ENCODE results near the gene CHAT. TPM values are rescaled to one million over a fixed set of nuclear protein-coding genes. Genes with fewer than 3 reads are reported as not detected.

Gene CHAT
- total RNA-seq, 1 donor from 2014 or later: not detected

DNA sequence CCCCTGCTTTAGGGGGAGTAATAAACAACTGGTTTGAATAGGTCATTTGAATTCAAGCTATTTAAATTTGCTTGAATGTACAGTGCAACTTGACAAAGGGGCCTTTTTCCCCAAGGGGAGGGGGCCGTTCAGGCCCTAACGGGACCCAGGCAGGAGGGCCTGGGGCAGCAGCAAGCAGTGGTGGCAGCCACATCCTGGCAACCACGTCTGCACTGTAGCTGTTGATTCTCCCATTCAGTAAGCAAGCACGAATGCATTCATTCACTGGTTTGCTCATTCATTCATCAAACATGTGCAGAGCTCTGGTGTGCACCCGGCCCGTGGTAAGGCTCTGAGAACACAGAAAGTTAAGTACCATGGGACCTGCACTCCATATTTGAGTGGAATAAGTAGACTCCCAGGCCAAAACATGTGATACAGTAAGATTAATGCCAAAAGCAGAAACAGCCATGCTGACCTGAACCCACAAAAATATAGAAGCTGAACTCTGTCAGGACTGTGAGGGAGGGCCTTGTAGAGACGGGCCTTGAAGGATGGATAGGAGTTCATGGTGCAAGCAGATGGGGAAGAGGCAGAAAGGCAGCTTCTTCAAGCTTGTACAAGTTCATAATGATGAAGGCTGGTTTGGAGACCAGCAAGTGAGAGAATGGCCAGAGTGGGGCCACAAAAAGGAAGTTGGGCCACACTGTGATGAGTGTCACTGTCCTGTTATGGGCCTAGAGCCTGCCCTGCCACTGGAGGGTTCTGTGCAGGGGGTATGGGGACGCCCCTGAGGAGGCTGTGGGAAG is 36.3 kb downstream of the CHAT start:
- DNase-seq (ENCODE audit: low spot score in 2 of 2): no peak

DNA sequence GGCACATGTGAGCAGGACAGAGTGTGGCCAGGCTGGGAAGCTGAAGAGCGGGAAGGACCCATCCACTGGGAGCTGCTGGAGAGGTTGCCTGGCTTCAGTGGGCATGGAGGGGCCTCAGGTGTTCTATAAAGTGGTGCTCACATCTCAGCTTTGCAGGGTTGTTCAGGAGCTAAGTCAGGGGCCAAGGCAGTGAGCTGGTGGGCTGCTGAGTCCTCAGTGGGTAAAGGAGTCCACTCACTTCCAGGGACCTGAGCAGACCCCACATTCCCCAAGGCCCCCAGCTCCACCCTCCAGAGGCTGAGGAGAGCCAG is 36.8 kb downstream of the CHAT start:
- FAIRE-seq: no peak

More for the DNA sequence above, 36.3 kb downstream of the CHAT start:
- FAIRE-seq: no peak

DNA sequence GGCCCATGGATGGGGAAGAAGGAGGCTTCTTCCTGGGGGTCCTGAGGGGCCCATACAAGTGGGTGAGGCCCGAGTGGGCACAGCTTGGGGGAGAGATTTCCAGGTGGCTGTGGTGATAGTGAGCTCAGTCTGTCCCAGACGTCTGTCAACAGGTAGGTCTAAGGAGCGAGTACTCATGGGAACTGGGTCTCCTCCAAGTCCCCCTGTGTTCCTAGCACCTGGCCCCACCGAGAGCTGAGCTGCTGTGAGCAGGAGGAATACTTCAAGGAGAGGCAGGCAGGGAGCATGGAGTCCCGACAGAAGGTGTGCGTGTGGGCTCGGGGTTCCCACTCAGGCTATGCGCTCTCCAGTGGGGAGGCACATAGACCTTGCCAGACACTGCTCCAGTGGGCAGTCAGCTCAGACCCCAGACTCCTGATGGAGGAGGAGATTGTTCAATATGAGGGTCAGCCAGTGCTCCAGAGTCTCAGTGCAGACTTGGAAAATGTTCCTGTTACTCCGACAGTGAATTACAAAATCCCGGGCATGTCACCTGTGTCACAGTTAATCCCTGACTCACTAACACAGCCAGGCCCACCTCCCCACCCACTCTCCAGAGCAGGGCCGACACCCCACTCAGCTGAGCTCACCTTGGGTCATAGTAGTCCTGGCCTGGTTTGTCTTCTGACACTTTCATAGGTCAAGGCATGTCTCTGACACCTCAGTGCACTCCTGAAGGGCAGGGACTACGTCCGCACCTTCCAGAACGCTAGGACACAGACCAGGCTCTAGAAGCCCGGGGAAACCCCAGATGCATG is 37.4 kb downstream of the CHAT start:
- FAIRE-seq: no peak
- DNase-seq (ENCODE audit: low spot score in 2 of 2): no peak

More for the DNA sequence above, 36.8 kb downstream of the CHAT start:
- DNase-seq (ENCODE audit: low spot score in 2 of 2): no peak

DNA sequence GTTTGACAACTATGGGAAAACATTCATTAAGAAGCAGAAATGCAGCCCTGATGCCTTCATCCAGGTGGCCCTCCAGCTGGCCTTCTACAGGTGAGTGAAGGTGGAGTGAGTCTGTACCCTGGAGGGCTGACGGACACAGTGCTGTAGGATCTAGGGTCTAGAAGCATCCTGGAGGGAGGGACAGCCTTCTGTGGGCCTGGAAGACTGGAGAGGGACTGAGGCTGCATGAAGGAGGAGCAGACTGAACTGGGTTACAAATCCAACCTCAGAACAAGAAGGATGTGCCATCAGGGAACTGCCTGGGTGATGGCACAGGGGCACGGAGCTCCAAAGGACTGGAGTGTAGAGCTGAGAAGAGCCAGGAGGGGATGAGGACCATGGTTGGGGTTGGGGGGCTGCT is 38.1 kb downstream of the CHAT start:
- FAIRE-seq: no peak
- no peak for DNase-seq (ENCODE audit: low spot score in 2 of 2)

DNA sequence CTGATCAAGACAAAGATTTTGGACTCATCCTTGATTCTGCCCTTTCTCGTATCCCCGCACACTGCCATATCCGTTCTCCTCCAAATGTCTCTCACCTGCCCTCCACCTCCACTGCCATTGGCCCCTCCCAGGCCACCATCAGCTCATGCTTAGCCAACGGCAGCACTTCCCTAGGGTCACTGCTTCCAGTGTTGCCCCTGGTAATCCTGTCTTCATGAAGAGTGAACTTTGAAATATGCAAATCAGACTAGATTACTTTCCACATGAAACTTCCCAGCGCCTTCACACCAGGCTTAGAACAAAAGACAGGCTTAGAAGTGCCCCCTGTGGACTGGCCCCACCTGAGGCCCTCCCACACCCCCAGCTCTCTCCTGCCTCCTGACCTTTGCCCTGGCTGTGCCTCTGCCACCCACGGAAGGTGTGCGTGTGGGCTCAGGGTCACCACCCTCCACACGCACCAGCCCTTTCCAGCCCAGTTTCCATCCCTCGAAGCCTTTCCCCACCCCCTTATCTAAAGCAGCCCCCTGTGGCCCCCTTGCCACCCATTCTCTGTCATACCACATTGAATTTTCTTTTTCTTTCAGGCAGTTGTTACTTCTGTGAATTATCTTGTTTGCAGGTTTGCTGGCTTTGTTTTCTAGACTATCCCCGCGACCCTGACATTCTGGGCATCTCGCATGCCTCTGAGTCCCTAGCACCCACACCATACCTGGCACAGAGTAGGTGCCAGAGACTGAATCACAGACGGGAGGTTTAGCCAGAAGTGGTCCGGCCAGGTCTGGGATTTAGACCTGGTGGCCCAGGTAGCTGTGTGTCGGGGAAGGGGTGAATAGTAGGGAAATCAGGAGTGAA is 38.8 kb downstream of the CHAT start:
- no peak for FAIRE-seq
- DNase-seq (ENCODE audit: low spot score in 2 of 2): no peak

DNA sequence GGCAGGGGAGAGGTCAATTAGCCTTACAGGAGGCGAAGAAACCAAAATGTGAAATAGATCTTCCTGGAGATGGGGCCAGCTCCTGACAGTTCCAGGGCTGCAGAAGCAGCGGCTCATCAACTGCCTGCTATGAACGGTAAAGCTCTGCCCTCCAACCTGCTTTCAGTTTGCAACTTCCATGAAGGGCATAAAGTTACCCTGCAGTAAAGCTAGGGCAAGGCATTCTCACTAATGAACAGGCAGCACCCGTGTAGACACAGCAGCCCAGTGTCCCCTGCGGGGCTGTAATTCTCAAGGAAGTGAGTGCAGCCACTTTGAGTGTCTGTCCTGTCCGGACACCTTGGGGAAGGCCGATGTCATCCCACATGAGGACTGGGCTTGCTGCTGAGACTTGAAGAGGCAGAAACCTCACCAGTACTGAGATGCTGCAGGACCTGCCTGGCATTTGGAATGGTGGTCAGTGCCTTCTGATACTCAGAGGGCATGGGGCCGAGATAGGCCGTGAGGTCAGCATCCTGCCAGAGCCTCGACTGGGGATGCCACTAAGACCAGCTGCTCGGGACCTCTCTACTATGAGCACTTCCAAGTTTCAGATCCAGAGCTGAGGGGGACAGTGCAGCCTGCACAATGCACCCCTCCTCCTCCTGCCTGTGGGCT is 39.6 kb downstream of the CHAT start:
- FAIRE-seq (no peak), DNase-seq (ENCODE audit: low spot score in 2 of 2) (no peak)

DNA sequence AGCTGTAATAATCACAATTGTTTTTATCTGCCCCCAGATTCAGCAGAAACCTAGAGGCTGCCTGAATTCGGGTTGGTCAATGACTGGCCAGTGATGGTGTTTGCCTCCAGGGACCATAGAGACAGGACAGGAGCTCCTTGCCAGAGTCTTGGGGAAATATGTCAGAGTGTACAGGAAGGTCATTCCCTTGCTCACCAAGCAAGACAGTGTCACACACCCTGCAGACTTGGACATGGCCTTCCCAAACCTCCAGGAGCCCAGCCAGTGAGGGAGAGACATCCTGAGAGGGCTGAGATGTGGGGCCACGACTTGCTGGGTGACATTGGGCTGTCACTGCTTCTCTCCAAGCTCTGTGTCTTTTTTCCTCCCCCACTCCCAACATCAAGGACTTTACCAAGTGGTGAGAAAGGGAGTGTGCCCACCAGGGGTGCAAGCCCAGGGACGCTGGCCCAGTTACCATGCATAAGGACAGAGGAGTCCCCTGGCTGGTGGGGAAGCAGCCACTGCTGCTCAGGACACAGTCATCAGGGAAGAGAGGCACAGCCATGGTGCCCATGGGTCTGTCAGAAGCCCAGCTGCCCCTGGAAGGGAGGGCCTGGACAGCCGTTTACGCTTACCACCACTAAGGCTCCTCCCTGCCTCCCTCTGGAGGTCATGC is 40.3 kb downstream of the CHAT start:
- FAIRE-seq: no peak
- DNase-seq (ENCODE audit: low spot score in 2 of 2): no peak

DNA sequence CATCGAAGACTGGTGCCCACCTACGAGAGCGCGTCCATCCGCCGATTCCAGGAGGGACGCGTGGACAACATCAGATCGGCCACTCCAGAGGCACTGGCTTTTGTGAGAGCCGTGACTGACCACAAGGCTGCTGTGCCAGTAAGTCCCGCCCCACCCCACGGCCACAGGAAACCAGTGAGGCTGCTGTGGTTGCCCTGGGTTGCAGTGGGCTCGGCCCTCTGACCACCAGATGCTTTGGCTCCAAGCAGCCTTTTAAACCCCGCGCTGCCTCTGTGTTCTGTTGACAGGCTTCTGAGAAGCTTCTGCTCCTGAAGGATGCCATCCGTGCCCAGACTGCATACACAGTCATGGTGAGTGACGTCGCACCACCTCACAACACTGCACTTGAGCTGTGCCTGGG is 41.3 kb downstream of the CHAT start:
- DNase-seq (ENCODE audit: low spot score in 2 of 2): no peak
- no peak for FAIRE-seq

DNA sequence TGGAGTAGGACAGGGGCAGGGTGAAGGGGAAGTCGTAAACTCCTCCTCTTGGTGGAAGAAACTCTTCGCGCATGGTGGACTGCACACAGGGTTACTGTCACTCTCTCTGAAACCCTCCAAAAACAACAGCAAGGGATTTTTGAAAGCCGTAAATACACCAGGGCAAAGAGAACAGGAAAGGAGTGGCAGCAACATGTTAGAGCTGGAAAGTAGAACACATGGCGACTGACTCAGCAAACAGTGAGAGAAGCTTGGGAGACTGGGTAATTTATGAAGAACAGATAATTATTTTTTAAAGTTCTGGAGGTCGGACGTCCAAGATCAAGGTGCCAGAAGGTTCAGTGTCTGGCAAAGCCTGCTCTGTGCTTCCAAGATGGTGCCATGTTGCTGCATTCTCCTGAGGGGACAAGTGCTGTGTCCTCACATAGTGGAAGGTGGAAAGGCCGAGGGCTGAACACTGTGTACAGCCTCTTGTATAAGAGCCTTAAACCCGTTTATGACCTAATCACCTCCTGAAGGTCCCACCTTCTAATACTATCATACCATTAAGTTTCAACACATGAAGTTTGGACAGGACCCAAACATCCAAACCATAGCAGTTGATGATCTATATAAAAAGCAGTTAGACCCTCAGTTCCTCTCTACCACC is 43.1 kb downstream of the CHAT start:
- no peak for DNase-seq (ENCODE audit: low spot score in 2 of 2)
- FAIRE-seq: no peak

DNA sequence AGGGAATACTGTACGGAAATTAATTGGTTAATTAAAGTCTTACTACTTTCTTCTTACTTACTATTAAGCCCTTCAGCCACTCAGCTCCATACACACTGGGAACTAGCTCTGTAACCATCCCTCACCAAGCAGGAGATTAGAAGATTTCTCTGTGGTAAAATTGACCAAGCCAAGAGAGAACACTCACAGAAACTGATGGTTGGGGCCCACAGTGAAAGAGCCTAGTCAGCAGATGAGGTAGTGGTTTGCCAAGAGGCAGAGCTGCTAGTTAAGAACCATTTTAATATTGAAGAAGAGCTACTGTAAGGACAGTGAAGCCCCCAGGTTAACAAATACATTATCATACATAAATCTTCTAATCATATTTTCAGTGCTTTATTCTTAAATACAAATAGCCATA is 43.8 kb downstream of the CHAT start:
- DNase-seq (ENCODE audit: low spot score in 2 of 2): no peak
- FAIRE-seq: no peak

DNA sequence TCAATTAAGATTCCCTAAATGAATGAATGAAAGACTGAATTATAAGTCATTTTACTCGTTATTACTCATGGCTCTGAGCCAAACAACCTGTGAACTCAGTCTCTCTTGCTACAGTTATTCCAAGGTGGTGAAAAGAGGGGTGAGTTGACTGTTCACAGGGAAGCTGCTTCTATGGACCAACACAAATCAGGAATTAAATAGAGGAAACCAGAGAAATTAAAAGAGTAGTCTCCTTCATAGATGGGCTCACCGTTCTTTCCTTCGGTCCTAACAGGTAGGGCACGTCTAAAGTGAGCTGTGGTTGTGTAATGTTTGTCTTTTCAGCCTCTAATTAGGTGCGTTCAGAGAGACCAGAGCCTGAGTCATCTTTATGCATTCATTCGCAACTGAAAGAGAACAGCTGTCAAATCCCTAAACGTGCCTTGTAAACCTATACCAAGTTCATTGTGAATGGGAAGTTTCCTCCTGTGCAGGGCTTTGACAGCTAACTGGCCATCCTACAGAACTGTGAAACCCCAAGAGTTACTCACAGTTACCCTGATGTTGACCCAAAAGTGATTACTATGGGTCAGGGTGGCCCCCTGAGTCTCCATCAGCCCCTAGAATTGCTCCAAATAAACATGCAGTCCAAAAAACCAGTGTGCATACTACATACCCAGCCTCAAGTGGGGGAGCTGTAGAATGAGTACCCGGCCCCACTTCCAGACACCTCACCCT is 47.5 kb downstream of the CHAT start:
- DNase-seq (ENCODE audit: low spot score in 2 of 2) (no peak), FAIRE-seq (no peak)

DNA sequence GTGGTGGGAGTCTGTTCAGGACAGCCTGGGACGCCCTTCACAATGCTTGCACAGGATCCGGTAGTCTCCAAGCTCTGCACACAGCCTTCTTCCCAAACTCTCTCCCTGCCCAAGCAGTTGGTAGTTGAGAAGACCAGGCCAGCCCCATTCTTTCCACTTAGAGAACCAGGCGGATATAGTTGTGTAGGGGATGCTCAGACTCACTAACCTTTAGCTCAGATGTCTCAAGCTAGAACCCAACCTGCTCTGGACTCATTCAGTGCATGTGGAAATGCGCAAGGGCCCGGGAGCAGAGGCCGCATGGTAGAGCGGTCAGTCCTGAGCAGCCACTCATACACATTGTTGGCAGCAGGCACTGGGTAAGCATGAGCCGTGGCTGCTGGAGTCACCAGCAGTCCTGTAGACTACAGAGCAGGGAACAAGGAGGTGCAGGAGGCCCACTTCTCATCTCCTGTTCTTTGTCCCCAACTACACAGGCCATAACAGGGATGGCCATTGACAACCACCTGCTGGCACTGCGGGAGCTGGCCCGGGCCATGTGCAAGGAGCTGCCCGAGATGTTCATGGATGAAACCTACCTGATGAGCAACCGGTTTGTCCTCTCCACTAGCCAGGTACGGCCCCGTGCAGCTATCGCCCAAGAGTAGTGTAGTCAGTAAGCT is 48.5 kb downstream of the CHAT start:
- FAIRE-seq (no peak), DNase-seq (ENCODE audit: low spot score in 2 of 2) (no peak)

DNA sequence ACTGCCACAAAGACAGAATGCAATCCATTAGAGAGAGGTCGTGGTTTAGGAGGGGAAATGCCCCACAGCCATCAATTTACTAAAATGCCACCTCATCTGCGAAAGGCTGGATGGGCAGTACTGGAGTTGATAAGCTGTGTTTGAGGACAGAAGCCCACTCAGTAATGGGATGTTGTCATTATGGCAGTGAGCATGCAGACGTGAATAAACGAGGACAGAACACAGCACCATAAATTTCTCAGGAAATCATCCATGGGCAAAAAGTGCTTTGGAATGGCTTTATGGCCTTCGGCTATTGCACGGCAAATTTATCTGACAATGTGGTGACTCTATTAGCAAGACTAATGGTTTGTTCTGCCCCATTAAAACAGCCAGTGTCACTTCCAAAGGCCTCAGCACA is 49.8 kb downstream of the CHAT start:
- DNase-seq (ENCODE audit: low spot score in 2 of 2): no peak

DNA sequence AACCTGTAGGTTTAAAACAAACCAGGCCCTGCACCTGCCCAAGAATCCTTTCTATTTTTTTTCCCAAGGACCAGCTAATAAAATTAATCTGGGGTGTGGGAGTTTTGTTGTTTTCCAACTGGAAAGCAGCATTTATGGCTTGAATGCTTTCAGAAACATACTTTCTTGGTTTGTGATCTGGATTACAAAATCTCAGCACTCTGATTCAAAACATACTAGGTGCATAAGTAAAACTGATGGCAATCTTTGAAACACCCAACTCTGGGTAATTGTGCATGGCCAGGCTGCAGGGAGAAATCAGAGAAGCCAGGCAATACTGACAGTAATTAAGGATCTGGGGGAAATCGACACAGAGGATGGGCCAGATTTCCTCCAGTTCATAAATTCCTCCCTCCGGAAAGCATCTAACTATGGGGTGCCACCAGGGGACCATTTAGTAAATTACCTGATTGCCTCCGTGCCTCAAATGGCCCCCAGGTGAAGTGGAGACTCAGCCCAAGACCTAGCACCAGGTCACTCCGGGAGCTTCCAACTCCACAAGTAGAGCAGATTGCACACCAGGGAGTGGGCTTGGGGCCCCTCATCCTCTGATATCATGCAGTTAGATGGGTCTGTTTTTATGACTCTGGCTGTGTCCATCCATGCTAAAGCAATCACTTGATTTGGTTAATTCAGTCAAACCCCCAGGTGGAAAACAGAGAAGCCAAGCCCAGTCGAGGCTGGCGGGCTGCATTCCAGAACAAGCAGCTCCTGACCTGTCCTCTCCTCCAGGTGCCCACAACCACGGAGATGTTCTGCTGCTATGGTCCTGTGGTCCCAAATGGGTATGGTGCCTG is 50.4 kb downstream of the CHAT start:
- FAIRE-seq: no peak
- no peak for DNase-seq (ENCODE audit: low spot score in 2 of 2)

More for the DNA sequence above, 49.8 kb downstream of the CHAT start:
- no peak for FAIRE-seq

DNA sequence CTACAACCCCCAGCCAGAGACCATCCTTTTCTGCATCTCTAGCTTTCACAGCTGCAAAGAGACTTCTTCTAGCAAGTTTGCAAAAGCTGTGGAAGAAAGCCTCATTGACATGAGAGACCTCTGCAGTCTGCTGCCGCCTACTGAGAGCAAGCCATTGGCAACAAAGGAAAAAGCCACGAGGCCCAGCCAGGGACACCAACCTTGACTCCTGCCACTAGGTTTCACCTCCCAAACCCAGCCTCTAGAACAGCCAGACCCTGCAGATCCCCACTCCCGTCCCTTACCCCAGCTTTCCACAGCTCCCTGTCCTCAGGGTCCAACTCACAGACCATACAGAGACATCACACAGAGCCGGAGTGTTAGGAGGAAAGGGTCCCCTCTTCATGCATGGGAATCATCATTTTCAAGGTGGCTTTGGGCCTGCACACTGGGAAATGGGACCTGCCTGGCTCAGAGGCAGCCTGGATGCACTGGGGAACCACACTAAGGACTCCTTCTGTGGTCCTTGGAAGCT is 51.1 kb downstream of the CHAT start:
- DNase-seq (ENCODE audit: low spot score in 2 of 2) (no peak), FAIRE-seq (no peak)

DNA sequence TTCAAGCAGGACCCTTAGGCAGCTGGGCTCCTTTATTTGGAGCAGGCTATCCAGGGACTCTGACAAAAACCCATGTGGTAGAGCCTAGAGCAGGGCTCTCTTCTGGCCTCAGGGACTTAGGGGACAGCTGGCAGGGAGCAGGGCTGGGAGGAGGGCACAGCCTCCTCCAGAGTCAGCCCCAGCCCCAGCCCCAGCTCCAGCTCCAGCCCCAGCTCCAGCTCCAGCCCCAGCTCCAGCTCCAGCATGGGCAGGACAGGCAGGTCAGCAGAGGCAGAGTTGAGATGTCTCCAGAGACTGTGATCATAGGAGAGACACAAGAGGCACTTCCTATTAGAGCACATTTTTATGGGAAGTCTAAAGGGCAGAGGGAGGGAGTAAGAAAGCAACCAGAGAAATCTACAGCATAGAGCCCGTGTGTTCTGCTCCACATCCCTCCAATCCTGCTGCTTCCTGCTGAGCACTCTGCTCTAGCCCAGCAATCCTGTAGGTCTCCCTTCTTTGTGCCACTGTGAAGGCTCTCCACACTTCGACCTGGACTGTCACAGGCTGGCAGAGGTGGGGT is 52.3 kb downstream of the CHAT start:
- DNase-seq (ENCODE audit: low spot score in 2 of 2) (no peak), FAIRE-seq (no peak)

DNA sequence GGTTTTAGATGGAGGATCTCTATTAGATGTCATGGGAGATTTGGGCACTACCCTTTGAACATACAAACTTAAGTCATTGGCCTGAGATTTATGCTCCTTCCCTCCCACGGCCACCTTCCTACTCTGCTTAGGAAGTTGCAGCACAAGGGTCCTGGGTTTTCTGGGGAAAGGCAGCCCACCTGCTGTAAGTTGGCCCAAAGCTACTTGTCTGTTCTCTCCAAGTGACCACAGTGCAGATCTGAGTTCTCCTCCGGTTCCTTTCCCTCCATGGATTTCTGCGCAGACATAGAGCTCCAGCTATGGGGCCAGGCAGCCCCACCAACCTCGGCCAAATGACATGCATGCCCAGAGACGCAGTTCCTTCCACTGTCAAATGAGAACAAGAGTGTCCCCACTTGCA is 52.8 kb downstream of the CHAT start:
- no peak for FAIRE-seq
- no peak for DNase-seq (ENCODE audit: low spot score in 2 of 2)

Measured in frontal cortex (tissue), 4 donors.